ENCODE results near the gene TNN.
"Not testable (repeated sequence)": the region's sequence is repeated elsewhere in the genome, so short reads cannot be mapped to it uniquely, and the experiment has no call there.

Gene TNN

GRCh38 chr1:175067362-175068106, at the start of gene TNN:
Gene TNN, plus strand, starts transcription at chr1:175067833. Its CDS starts 9,586 bp downstream, at chr1:175077419.
- no peak for DNase-seq (ENCODE audit: low read depth in 2 of 2)

- DNase-seq (ENCODE audit: low read depth in 2 of 2) = no peak
Measured at GRCh38 chr1:175019524-175019923, 48.1 kb upstream of the TNN start.

GRCh38 chr1:175023043-175023921, 44.4 kb upstream of the TNN start, which contains the start of gene MRPS14:
Gene MRPS14, minus strand, starts transcription at chr1:175023425. Its CDS starts 17 bp downstream, at chr1:175023408.
- peak; percentile 97 to 99 for DNase-seq (ENCODE audit: low read depth in 2 of 2)

- DNase-seq (ENCODE audit: low read depth in 2 of 2) = not testable (repeated sequence)
Measured at GRCh38 chr1:175023922-175024242, 43.8 kb upstream of the TNN start.

- no peak for DNase-seq (ENCODE audit: low read depth in 2 of 2)
Measured at GRCh38 chr1:175024773-175025172, 42.9 kb upstream of the TNN start.

GRCh38 chr1:175033953-175034352, 33.7 kb upstream of the TNN start:
- no peak for DNase-seq (ENCODE audit: low read depth in 2 of 2)

GRCh38 chr1:175034775-175035174, 32.9 kb upstream of the TNN start:
- DNase-seq (ENCODE audit: low read depth in 2 of 2) = no peak

GRCh38 chr1:175035865-175036264, 31.8 kb upstream of the TNN start:
- DNase-seq (ENCODE audit: low read depth in 2 of 2) = no peak

GRCh38 chr1:175036476-175036875, 31.2 kb upstream of the TNN start:
- no peak for DNase-seq (ENCODE audit: low read depth in 2 of 2)

GRCh38 chr1:175037416-175037815, 30.2 kb upstream of the TNN start:
- DNase-seq (ENCODE audit: low read depth in 2 of 2) = no peak

- DNase-seq (ENCODE audit: low read depth in 2 of 2) = no peak
Measured at GRCh38 chr1:175040324-175040879, 27.2 kb upstream of the TNN start.

- no peak for DNase-seq (ENCODE audit: low read depth in 2 of 2)
Measured at GRCh38 chr1:175042650-175043049, 25.0 kb upstream of the TNN start.

- DNase-seq (ENCODE audit: low read depth in 2 of 2) = no peak
Measured at GRCh38 chr1:175043824-175044223, 23.8 kb upstream of the TNN start.

GRCh38 chr1:175044591-175044990, 23.0 kb upstream of the TNN start:
- DNase-seq (ENCODE audit: low read depth in 2 of 2) = not testable (repeated sequence)

GRCh38 chr1:175045097-175045496, 22.5 kb upstream of the TNN start:
- DNase-seq (ENCODE audit: low read depth in 2 of 2) = no peak

- DNase-seq (ENCODE audit: low read depth in 2 of 2) = no peak
Measured at GRCh38 chr1:175045519-175045918, 22.1 kb upstream of the TNN start.

GRCh38 chr1:175050992-175051391, 16.6 kb upstream of the TNN start:
- DNase-seq (ENCODE audit: low read depth in 2 of 2) = no peak

GRCh38 chr1:175054736-175055135, 12.9 kb upstream of the TNN start:
- no peak for DNase-seq (ENCODE audit: low read depth in 2 of 2)

- no peak for DNase-seq (ENCODE audit: low read depth in 2 of 2)
Measured at GRCh38 chr1:175062339-175062738, 5.3 kb upstream of the TNN start.

GRCh38 chr1:175062858-175063257, 4.8 kb upstream of the TNN start:
- no peak for DNase-seq (ENCODE audit: low read depth in 2 of 2)

- DNase-seq (ENCODE audit: low read depth in 2 of 2) = no peak
Measured at GRCh38 chr1:175070818-175071217, 3.2 kb downstream of the TNN start.

- DNase-seq (ENCODE audit: low read depth in 2 of 2) = no peak
Measured at GRCh38 chr1:175071276-175071943, 3.8 kb downstream of the TNN start.
